H9 (cell line): ENCODE data around the gene RXRB. TPM values are rescaled to one million over a fixed set of nuclear protein-coding genes. Genes with fewer than 3 reads are reported as not detected.
A peak's percentile ranks its signal among the peaks of the same experiment; 100 is the strongest.

Experiments
- DNase-seq: peaks from one replicate; pipeline ENCODE4 v3.0.0-alpha.2; 2017
- H2AFZ ChIP-seq: one replicate; pipeline ENCODE4 v1.6.1; 2013; ENCODE audit warnings: mild to moderate bottlenecking, low read length, control low read depth, moderate library complexity
- H2AK5ac ChIP-seq: 2 replicates; pipeline ENCODE4 v1.6.1; 2013; ENCODE audit warnings: low read length, control low read depth, mixed read lengths; ENCODE audit not compliant: insufficient read length
- H2BK120ac ChIP-seq: one replicate; pipeline ENCODE4 v1.6.1; 2013; ENCODE audit warnings: low read depth, mild to moderate bottlenecking, low read length, control low read depth, inconsistent platforms; ENCODE audit not compliant: poor library complexity, severe bottlenecking
- H2BK12ac ChIP-seq: 2 replicates; pipeline ENCODE4 v1.6.1; 2013; ENCODE audit warnings: low read length, control low read depth, mixed read lengths, low read depth; ENCODE audit not compliant: insufficient read length
- H2BK15ac ChIP-seq: 2 replicates; pipeline ENCODE4 v1.6.1; 2013; ENCODE audit warnings: low read depth, low read length, control low read depth
- H2BK20ac ChIP-seq: one replicate; pipeline ENCODE4 v1.6.1; 2013; ENCODE audit warnings: low read depth, mild to moderate bottlenecking, low read length, control low read depth, inconsistent platforms; ENCODE audit not compliant: poor library complexity, severe bottlenecking
- H2BK5ac ChIP-seq: 2 replicates; pipeline ENCODE4 v1.6.1; 2013; ENCODE audit warnings: low read length, control low read depth, mixed read lengths; ENCODE audit not compliant: insufficient read length
- H3K14ac ChIP-seq: 2 replicates; pipeline ENCODE4 v1.6.1; 2013; ENCODE audit warnings: low read length, control low read depth; ENCODE audit not compliant: insufficient read depth
- H3K18ac ChIP-seq: 2 replicates; pipeline ENCODE4 v1.6.1; 2013; ENCODE audit warnings: low read depth, mild to moderate bottlenecking, mixed read lengths, low read length, control low read depth; ENCODE audit not compliant: insufficient read length
- H3K23ac ChIP-seq: 2 replicates; pipeline ENCODE4 v1.6.1; 2013; ENCODE audit warnings: low read length, control low read depth, mixed read lengths, low read depth; ENCODE audit not compliant: insufficient read length
- H3K23me2 ChIP-seq: 2 replicates; pipeline ENCODE4 v1.6.1; 2013; ENCODE audit warnings: low read depth, mild to moderate bottlenecking, mixed read lengths, low read length, control low read depth; ENCODE audit not compliant: insufficient read length, poor library complexity, severe bottlenecking
- H3K27ac ChIP-seq: 2 replicates; pipeline ENCODE4 v1.5.1; 2013; ENCODE audit warnings: low read length, control low read depth, mixed read lengths, low read depth; ENCODE audit not compliant: insufficient read length
- H3K27me3 ChIP-seq: 2 replicates; pipeline ENCODE4 v1.6.1; 2013; ENCODE audit warnings: low read length, control low read depth, inconsistent platforms; ENCODE audit not compliant: insufficient read depth
- H3K4ac ChIP-seq: 2 replicates; pipeline ENCODE4 v1.6.1; 2013; ENCODE audit warnings: low read depth, mild to moderate bottlenecking, control low read depth, inconsistent platforms, low read length, moderate library complexity
- H3K4me1 ChIP-seq: 2 replicates; pipeline ENCODE4 v1.6.1; 2013; ENCODE audit warnings: low read length, control low read depth, inconsistent platforms; ENCODE audit not compliant: insufficient read depth
- H3K4me2 ChIP-seq: 2 replicates; pipeline ENCODE4 v1.6.1; 2013; ENCODE audit warnings: low read length, control low read depth, mixed read lengths; ENCODE audit not compliant: insufficient read length, insufficient read depth
- H3K56ac ChIP-seq: 2 replicates; pipeline ENCODE4 v1.6.1; 2013; ENCODE audit warnings: low read depth, mild to moderate bottlenecking, mixed read lengths, low read length, control low read depth; ENCODE audit not compliant: insufficient read length
- H3K79me1 ChIP-seq: 2 replicates; pipeline ENCODE4 v1.6.1; 2013; ENCODE audit warnings: low read depth, mild to moderate bottlenecking, moderate library complexity, low read length, control low read depth, inconsistent platforms; ENCODE audit not compliant: insufficient read depth, poor library complexity, severe bottlenecking
- H3K79me2 ChIP-seq: 2 replicates; pipeline ENCODE4 v1.6.1; 2013; ENCODE audit warnings: low read length, control low read depth, inconsistent platforms; ENCODE audit not compliant: insufficient read depth
- H3K9ac ChIP-seq: 2 replicates; pipeline ENCODE4 v1.6.1; 2013; ENCODE audit warnings: low read length, control low read depth, mixed read lengths; ENCODE audit not compliant: insufficient read length; ENCODE audit errors: extremely low read depth
- H3K9me3 ChIP-seq: one replicate; pipeline ENCODE4 v1.6.1; 2013; ENCODE audit warnings: low read depth, low read length, inconsistent platforms; ENCODE audit not compliant: control insufficient read depth
- H3T11ph ChIP-seq: one replicate; pipeline ENCODE4 v1.6.1; 2013; ENCODE audit warnings: mild to moderate bottlenecking, low read length, control low read depth, inconsistent platforms
- H4K20me1 ChIP-seq: one replicate; pipeline ENCODE4 v1.6.1; 2013; ENCODE audit not compliant: control insufficient read depth, insufficient read length, insufficient read depth
- H4K5ac ChIP-seq: 2 replicates; pipeline ENCODE4 v1.6.1; 2013; ENCODE audit warnings: low read depth, mild to moderate bottlenecking, mixed read lengths, low read length, control low read depth; ENCODE audit not compliant: insufficient read length
- H4K8ac ChIP-seq: replicated peaks from 2 replicates; pipeline ENCODE4 v1.6.1; 2013; ENCODE audit warnings: low read length, control low read depth, mixed read lengths, low read depth; ENCODE audit not compliant: insufficient read length
- H4K91ac ChIP-seq: 2 replicates; pipeline ENCODE4 v1.6.1; 2013; ENCODE audit warnings: low read depth, mild to moderate bottlenecking, moderate library complexity, mixed read lengths, low read length, control low read depth; ENCODE audit not compliant: insufficient read length
- H3K27ac Mint-ChIP-seq, 3 experiments: 2 replicates in 2 of 3; 3 replicates in 1 of 3; pipeline ENCODE4 v1.8.0; 2020 to 2021; ENCODE audit warnings: mixed read lengths in 3 of 3, mild to moderate bottlenecking in 1 of 3, moderate library complexity in 1 of 3
- H3K27me3 Mint-ChIP-seq: 2 replicates; pipeline ENCODE4 v1.8.0; 2021; ENCODE audit warnings: low read depth, mild to moderate bottlenecking, moderate library complexity, mixed read lengths
- H3K36me3 Mint-ChIP-seq, 3 experiments: 2 replicates in 2 of 3; 3 replicates in 1 of 3; pipeline ENCODE4 v1.8.0; 2020 to 2021; ENCODE audit warnings: low read depth in 3 of 3, mixed read lengths in 3 of 3; ENCODE audit not compliant: insufficient read depth in 1 of 3
- H3K4me1 Mint-ChIP-seq, 2 experiments: 2 replicates each; pipeline ENCODE4 v1.8.0; 2020; ENCODE audit warnings: mixed read lengths in 2 of 2
- H3K4me3 Mint-ChIP-seq, 2 experiments: 2 replicates in 1 of 2; 3 replicates in 1 of 2; pipeline ENCODE4 v1.8.0; 2020 to 2021; ENCODE audit warnings: mild to moderate bottlenecking in 2 of 2, mixed read lengths in 2 of 2, moderate library complexity in 1 of 2
- H3K9me3 Mint-ChIP-seq, 2 experiments: 2 replicates in 1 of 2; 3 replicates in 1 of 2; pipeline ENCODE4 v1.8.0; 2020; ENCODE audit warnings: mild to moderate bottlenecking in 2 of 2, mixed read lengths in 2 of 2, moderate library complexity in 1 of 2
- CTCF ChIP-seq: fragments of 200-600 bp; sonication (generic); conservative IDR thresholded peaks from 3 replicates; pipeline ENCODE4 v1.8.0; 2021; ENCODE audit warnings: antibody characterized with exemption, mild to moderate bottlenecking
- WGBS: extraction: QIAGEN DNeasy Blood & Tissue Kit; methylation state at CpG from one replicate; pipeline ENCODE4 v1.1.7; 2013; ENCODE audit warnings: missing lambda C conversion rate, low lambda C conversion rate, mixed read lengths; ENCODE audit not compliant: insufficient read length; ENCODE audit errors: extremely low coverage; 5-methylcytosine and 5-hydroxymethylcytosine counted together
- total RNA-seq: library from RNA; stranded (reverse); gene quantifications from 2 replicates; pipeline ENCODE4 v1.2.1, GENCODE V29; 2021

Gene RXRB
- total RNA-seq, 1 experiment from 2014 or later = 14.8 TPM

GRCh38 chr6:33167374-33168283, 32.8 kb downstream of the RXRB start:
- H2BK20ac ChIP-seq = no peak overlapping the region
- Mint-ChIP-seq H3K27me3 (peaks cover 17% of the 10 kb centered on the region), H3K36me3 (no peaks in the 10 kb centered on the region), H3K9me3 (no peaks in the 10 kb centered on the region), H3K4me1 (peaks cover 8 to 12% of the 10 kb centered on the region in 2 experiments), H3K27ac (no peak overlapping the region; a peak in 1 of 7 replicates), H3K4me3 (no peak overlapping the region)
- H3K4ac ChIP-seq = no peak overlapping the region
- no peak overlapping the region for H2BK120ac ChIP-seq
- H3K9ac ChIP-seq = no peak overlapping the region
- no peaks in the 10 kb centered on the region for H3K27me3 ChIP-seq
- no peak overlapping the region for H2AFZ ChIP-seq
- no peak for TF ChIP-seq CTCF
- peaks cover 3% of the 10 kb centered on the region for H4K20me1 ChIP-seq
- peak; percentile 22 for DNase-seq
- no peak overlapping the region for H4K5ac ChIP-seq
- no peak overlapping the region for H2BK5ac ChIP-seq
- no peaks in the 10 kb centered on the region for H3K79me1 ChIP-seq
- no peak overlapping the region for H2BK12ac ChIP-seq
- no peak overlapping the region for H3T11ph ChIP-seq
- H2BK15ac ChIP-seq = no peak overlapping the region
- no peak overlapping the region for H3K27ac ChIP-seq
- H3K4me1 ChIP-seq = no peaks in the 10 kb centered on the region
- no peak overlapping the region for H3K18ac ChIP-seq
- H3K56ac ChIP-seq = no peak overlapping the region
- no peaks in the 10 kb centered on the region for H3K9me3 ChIP-seq
- no peak overlapping the region; the same call in 1 of the 2 replicates for H3K14ac ChIP-seq
- H4K8ac ChIP-seq = no peak overlapping the region
- H3K23me2 ChIP-seq = no peaks in the 10 kb centered on the region
- no peak overlapping the region for H4K91ac ChIP-seq
- H3K4me2 ChIP-seq = no peak overlapping the region
- H3K79me2 ChIP-seq = no peaks in the 10 kb centered on the region
- no peak overlapping the region for H3K23ac ChIP-seq
- WGBS = no CpG with 5 or more reads among the region's 19 CpGs
- no peak overlapping the region for H2AK5ac ChIP-seq
